ENCODE measurements around the gene KCNK10.

The KCNK10 gene

GRCh38 chr14:88170333-88170732, 152.7 kb downstream of the KCNK10 start:
- DNase-seq: no peak

DNA sequence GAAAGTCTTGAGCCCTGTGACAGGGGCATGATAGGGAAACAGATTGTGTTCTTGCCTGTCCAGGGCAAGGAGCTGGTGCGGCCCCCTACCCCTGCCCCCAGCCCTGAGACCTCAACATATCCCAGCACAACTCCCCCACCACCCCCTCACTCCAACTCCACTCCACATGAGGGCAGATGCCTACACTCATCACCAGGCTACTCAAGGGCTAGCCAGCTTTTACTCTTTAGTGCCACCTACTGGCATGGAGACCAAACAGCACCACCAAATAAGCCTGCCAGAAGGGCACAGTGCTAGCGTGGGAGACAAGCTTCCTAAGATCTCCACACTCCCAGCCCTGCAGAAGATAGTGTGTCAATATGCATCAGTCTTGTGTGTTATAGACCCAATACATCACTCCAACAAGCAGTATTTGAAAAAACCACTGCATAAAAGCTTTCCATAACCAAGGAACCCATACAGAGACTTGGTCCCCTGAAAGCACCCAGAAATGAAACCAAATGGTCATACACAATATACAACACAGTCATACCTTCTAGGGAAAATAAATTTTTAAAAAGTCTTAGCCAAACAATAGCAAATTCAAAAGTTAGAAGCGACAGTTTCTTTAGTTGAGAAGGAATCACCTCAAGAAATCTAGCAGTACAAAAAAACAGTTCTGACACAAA, 154.4 kb downstream of the KCNK10 start:
- DNase-seq: peak; percentile 49 to 54

DNA sequence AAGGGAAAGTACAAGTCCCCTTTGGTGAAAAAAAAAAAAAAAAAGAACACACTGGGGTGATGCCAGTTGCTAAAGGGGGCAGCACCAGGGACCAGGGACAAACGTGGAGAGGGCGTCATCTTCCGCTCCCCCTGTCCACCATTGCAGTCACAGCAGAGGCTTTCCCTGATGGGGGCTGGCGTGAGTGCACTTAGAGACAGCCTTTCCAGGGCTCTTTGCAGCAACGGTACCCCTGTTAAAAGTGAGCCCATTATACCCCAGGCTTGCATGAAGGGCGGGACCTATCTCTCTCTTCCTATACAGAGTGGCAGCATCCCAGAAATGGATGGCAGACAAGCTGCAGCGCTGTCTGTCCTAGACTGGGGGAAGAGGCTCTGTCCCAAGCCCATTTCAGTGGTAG, 155.0 kb downstream of the KCNK10 start:
- no peak for DNase-seq

DNA sequence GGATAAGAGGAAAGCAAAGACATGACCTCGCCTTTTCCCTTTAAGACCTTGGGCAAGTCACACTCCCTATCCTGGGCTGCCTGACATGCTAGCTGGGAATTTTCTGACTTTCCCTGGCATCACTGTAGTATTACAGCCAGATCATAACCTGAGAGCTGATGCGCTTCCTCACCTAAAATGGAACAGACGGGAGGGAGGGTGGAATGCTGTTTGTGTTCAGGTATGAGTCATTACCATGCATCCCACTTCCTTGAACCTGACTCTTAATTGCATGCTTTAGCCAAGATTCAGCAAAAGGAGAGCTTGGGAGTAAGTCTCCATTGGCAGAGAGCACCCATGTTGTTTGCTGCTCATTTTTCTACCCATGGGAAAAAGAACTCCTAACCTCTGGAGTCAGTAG, 156.5 kb downstream of the KCNK10 start:
- no peak for DNase-seq

- no peak for DNase-seq
Observed at GRCh38 chr14:88164906-88165534, 158.0 kb downstream of the KCNK10 start.

DNA sequence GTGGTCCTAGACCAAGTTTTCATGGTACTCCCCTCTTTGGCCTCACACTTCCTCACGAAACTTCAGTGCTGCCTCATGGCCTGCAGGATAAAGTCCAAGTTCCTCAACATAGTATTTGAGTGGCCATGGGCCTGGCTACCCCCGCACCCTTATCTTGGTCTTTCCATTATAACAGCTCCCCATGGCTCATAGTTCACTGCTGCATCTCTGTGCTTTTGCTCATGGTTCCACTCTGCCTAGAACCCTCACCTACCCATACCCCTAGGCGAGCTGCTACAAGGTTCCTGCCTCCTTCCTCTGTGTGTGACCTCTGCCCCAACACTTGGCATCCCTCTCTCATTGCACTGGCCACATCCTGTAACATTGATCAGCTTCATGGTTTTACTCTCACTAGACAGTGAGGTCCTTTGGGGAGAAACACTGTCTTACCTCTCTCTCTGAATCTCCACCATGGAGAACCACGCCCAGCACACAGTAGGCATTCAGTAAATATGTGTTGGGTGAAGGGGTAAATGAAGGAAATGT, 159.3 kb downstream of the KCNK10 start:
- DNase-seq: no peak

DNA sequence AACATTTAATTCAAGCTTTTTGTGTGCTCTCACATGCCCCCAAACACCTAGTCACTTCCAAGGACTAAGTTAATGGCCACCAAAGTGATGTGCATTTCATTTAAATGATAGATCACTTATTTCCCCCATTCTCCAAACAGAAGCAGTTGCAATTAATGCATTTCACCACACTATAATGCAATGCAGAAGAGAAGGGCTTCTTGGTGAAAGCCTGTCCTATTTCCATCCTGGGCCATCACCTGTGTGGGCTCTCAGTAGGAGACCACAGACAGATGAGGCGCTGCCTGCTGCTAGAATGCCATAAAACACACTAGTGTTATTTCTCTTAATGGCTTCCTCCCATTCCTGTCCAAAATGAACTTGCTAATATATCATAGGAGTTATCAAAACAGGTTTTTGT, 166.9 kb downstream of the KCNK10 start:
- DNase-seq: no peak

DNA sequence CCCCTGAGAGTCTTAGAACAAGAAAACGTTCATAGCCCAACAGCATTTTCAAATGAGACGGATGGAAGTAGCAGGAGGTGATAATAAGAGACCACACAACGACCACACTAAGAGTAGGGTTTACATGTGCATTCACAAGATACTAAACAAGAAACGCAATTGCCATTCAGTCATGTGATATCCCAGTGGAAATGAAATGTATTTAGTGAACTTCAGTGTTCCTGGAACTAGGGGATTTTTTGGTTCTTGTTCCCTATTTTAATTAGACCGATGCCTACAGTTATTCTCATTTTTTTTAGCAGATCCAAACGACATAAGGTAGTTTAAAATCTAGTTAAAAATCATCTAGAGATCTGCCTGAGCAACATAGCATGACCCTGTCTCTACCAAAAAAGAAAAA, 168.1 kb downstream of the KCNK10 start:
- DNase-seq: no peak

GRCh38 chr14:88154321-88154720, 168.7 kb downstream of the KCNK10 start:
- no peak for DNase-seq

- DNase-seq: no peak
Observed at GRCh38 chr14:88146881-88147649, 176.0 kb downstream of the KCNK10 start.

DNA sequence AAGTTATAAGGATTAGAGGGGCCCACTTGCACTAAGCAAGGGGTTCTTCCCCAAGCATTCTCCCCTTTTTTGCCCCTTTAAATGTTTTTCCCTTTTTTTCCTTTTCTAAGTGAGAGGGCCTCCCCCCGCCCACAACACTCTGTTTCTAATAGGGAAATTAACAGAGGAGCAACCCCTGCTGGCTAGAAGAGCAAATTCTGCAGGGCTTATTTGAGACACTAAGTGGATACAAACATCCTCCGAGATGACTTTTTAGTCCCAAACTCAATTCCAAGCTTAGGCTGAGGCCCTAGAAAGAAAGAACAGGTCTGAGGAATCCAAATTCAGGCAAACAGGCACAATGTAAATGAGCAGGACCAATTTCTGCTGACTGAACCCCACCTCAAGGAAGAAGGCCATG, 179.3 kb downstream of the KCNK10 start:
- no peak for DNase-seq

- no peak for DNase-seq
Observed at GRCh38 chr14:88142997-88143396, 180.1 kb downstream of the KCNK10 start.

DNA sequence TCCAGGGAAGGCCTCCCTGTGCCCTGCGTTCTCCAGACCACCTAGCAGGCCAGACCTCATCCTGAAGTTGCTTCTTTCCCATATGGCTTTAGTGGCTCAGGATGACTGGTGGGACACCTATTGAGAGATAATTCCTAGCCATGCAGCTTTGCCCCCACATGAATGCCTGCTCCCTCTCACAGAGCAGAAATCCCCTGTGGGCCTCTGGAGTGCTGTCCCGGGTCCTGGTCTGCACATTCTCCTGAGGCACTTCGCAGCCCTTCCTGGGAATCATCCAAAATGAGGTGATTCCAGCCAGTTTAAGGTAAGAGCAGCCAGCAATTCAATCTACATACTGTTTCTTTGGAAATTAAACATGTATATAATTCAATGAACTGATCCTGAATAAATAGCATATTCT, 182.2 kb downstream of the KCNK10 start:
- DNase-seq: no peak

DNA sequence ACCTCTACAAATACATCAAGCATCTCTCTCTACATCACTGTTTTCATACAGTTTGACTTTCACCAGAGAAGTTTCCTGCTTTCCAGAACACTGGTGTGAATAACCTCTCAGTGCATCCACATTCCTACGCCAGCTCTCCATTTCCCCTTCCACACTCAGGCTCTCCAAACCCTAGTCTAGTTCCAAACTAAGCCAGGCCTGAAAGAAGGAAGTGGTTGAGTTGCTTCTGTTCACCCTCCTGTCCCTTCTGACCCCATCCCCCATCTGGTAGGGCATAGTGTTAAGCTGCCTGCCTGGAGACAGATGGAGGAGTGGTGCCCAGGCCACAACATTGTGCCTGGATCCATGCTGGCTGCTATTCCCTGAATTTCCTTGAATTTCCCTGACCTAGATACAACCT, 185.7 kb downstream of the KCNK10 start:
- DNase-seq: peak; percentile 8 to 31

Measured in Kasumi-1 (cell line).